Measurements from ENCODE around the gene DEGS2.
"Not testable (repeated sequence)": the region's sequence is repeated elsewhere in the genome, so short reads cannot be mapped to it uniquely, and the experiment has no call there.

DEGS2 gene

GRCh38 chr14:100180671-100181070 is 21.2 kb upstream of the DEGS2 start:
- in situ Hi-C loops (cut with MboI; ENCODE audit: low sequenced_read_pairs) = not testable (repeated sequence)

GRCh38 chr14:100178691-100179090 is 19.2 kb upstream of the DEGS2 start:
- in situ Hi-C loops (cut with MboI; ENCODE audit: low sequenced_read_pairs) = no loop called here

- in situ Hi-C loops (cut with MboI; ENCODE audit: low sequenced_read_pairs) = no loop called here
These were observed 17.4 kb upstream of the DEGS2 start for GRCh38 chr14:100176811-100177327.

GRCh38 chr14:100173353-100173752 is 13.9 kb upstream of the DEGS2 start:
- in situ Hi-C loops (cut with MboI; ENCODE audit: low sequenced_read_pairs) = no loop called here

GRCh38 chr14:100172811-100173210 is 13.4 kb upstream of the DEGS2 start:
- in situ Hi-C loops (cut with MboI; ENCODE audit: low sequenced_read_pairs) = no loop called here

- in situ Hi-C loops (cut with MboI; ENCODE audit: low sequenced_read_pairs) = no loop called here
These were observed 11.4 kb upstream of the DEGS2 start for GRCh38 chr14:100170880-100171279.

- in situ Hi-C loops (cut with MboI; ENCODE audit: low sequenced_read_pairs) = no loop called here
These were observed 9.1 kb upstream of the DEGS2 start for GRCh38 chr14:100168506-100168905.

GRCh38 chr14:100165831-100166440 is 6.5 kb upstream of the DEGS2 start:
- in situ Hi-C loops (cut with MboI; ENCODE audit: low sequenced_read_pairs) = no loop called here

GRCh38 chr14:100165376-100165775 is 5.9 kb upstream of the DEGS2 start:
- in situ Hi-C loops (cut with MboI; ENCODE audit: low sequenced_read_pairs) = no loop called here

GRCh38 chr14:100160534-100160916 is 1.1 kb upstream of the DEGS2 start:
- in situ Hi-C loops (cut with MboI; ENCODE audit: low sequenced_read_pairs) = no loop called here

GRCh38 chr14:100159865-100160533 is 554 bp upstream of the DEGS2 start:
- in situ Hi-C loops (cut with MboI; ENCODE audit: low sequenced_read_pairs) = no loop called here

- in situ Hi-C loops (cut with MboI; ENCODE audit: low sequenced_read_pairs) = no loop called here
These were observed 815 bp downstream of the DEGS2 start for GRCh38 chr14:100158566-100159093.

- in situ Hi-C loops (cut with MboI; ENCODE audit: low sequenced_read_pairs) = not testable (repeated sequence)
These were observed 1.8 kb downstream of the DEGS2 start for GRCh38 chr14:100157548-100158232.

GRCh38 chr14:100156776-100157175 is 2.7 kb downstream of the DEGS2 start:
- in situ Hi-C loops (cut with MboI; ENCODE audit: low sequenced_read_pairs) = no loop called here

GRCh38 chr14:100155756-100156616 is 3.5 kb downstream of the DEGS2 start:
- in situ Hi-C loops (cut with MboI; ENCODE audit: low sequenced_read_pairs) = no loop called here

GRCh38 chr14:100155049-100155621 is 4.3 kb downstream of the DEGS2 start:
- in situ Hi-C loops (cut with MboI; ENCODE audit: low sequenced_read_pairs) = no loop called here

- in situ Hi-C loops (cut with MboI; ENCODE audit: low sequenced_read_pairs) = no loop called here
These were observed 5.9 kb downstream of the DEGS2 start for GRCh38 chr14:100153560-100153959.

GRCh38 chr14:100152091-100152490 is 7.4 kb downstream of the DEGS2 start:
- in situ Hi-C loops (cut with MboI; ENCODE audit: low sequenced_read_pairs) = no loop called here

GRCh38 chr14:100150932-100151587 is 8.4 kb downstream of the DEGS2 start:
- in situ Hi-C loops (cut with MboI; ENCODE audit: low sequenced_read_pairs) = no loop called here

All from hTERT RPE-1 (cell line).